GM12875 (cell line): ENCODE results near the gene SMOC2.

Experiments
- H3K4me3 ChIP-seq: one replicate; pipeline ENCODE4 v1.5.1; 2011; ENCODE audit warnings: low read depth, low read length, control low read depth
- TF ChIP-seq, protein P1 (sequence below): IDR thresholded peaks from 2 replicates; pipeline ENCODE4 v1.5.1; 2011; ENCODE audit warnings: low read depth, mild to moderate bottlenecking, control low read depth, inconsistent platforms, low read length, moderate library complexity, borderline replicate concordance; ENCODE audit not compliant: insufficient read depth

SMOC2 gene

DNA sequence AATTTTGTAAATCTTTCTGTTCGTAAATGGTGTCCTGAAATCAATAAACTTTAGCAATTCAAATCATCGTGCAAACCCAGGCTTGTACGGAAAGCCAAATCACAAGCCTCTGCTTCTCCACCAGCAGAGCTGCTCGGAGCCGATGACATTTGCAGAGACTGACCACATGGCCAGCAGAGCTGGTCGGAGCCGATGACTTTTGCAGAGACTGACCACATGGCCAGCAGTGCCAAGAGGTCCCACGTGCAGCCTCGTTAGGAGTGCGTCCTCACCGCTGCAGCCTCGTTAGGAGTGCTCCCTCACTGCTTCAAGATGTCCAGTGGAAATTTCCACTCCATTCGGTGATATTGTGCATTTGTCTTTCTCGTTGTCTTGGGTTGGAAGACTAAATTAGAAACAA, 28.5 kb downstream of the SMOC2 start:
- H3K4me3 ChIP-seq = no peak overlapping the region
- TF ChIP-seq, protein P1, sequence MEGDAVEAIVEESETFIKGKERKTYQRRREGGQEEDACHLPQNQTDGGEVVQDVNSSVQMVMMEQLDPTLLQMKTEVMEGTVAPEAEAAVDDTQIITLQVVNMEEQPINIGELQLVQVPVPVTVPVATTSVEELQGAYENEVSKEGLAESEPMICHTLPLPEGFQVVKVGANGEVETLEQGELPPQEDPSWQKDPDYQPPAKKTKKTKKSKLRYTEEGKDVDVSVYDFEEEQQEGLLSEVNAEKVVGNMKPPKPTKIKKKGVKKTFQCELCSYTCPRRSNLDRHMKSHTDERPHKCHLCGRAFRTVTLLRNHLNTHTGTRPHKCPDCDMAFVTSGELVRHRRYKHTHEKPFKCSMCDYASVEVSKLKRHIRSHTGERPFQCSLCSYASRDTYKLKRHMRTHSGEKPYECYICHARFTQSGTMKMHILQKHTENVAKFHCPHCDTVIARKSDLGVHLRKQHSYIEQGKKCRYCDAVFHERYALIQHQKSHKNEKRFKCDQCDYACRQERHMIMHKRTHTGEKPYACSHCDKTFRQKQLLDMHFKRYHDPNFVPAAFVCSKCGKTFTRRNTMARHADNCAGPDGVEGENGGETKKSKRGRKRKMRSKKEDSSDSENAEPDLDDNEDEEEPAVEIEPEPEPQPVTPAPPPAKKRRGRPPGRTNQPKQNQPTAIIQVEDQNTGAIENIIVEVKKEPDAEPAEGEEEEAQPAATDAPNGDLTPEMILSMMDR = no peak

DNA sequence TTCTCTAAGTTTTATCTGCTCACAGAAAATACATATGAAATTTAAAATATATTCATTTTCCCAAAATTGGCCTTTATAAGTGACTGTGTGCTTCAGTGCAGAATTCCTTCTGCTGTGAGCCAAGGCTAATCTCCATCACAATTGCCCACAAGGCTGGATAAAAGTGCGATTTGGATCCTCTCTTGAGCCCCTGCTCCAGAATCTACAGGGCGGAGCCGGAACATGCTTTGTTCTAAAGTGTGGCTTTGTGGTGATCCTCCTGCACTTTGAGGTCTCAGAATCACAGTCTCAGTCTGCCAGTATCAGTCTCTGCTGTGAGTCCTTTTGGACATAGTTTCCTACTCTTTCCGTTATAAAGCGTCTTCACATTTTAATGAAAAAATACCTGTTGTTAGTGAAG, 28.9 kb downstream of the SMOC2 start:
- H3K4me3 ChIP-seq = no peak overlapping the region
- TF ChIP-seq, protein P1 = no peak

DNA sequence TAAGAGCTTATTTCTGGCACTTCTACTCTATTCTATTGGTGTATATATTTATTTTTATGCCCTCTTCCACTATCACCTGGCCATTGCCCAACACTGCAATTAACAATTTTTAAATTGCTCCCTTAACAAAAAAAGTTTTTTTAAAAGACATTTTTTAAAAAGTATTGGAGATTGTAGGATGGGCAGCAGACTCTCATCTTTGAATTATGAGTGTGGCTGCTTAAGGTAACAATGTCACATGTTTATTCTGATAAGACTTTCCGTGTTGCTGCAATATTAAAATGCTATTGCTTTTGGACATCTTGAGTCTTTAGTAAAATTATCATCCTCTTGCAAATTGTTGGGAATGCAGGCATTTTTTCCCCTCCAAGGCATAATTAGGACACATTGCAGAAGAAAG, 31.4 kb downstream of the SMOC2 start:
- TF ChIP-seq, protein P1 = no peak
- H3K4me3 ChIP-seq = no peak overlapping the region

DNA sequence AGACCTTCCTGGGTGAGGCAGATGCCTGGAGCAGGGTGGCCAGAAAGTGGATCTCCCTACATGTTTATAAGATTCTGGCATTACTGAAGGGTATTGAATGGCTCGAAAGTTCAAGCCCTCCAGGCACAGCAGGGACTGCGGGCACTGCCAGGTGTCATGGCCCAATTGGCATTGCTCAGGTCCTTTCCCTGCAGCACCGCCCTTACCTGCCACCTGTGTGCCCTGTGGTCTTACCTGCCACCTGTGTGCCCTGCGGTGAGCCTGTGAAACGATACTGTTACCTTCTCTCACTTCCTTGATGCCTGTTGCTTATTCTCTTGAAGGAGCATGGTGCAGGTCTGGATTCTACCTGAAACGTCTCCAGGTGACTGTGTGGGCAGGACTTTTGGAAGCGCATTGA, 32.2 kb downstream of the SMOC2 start:
- H3K4me3 ChIP-seq = no peak overlapping the region
- TF ChIP-seq, protein P1 = no peak

DNA sequence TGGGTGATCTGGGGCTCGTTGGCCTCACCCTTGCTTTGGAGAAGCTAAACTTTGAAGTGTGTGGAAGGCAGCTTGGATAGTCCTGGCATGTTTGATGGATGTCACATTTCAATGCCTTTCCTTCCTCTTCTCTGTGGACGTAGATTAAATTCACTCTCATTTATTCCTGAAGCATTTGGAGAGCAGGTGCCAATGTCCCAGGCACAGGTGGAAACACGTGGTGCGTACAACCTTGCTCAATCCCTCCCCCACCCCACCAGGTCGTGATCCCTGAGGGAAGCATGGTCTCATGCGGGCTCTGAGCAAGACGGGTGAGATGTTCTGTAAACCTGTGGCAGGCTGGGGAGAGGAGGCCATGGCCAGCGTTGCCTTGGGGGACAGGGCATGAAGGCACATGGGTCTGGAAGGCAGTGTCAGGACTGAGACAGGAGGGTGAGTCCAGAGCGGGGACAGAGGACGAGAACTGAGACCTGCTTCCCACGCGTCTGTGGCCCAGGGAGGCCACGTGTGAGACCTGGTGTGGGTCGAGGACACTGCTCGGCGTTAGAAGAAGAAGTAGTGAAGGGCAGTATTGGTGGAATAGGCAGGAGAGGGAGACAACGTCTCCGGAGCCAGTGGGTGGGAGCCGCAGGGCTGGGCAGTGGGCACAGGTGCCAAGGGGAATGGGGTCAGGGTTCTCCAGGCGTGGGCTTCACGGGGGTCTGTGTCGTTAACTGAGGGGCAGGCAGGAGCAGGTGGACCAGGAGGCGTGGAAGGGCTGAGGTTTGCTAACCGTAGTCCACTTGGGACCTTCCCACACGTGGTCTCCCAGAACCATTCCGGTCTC, 34.4 kb downstream of the SMOC2 start:
- H3K4me3 ChIP-seq = no peak overlapping the region
- TF ChIP-seq, protein P1 = no peak

DNA sequence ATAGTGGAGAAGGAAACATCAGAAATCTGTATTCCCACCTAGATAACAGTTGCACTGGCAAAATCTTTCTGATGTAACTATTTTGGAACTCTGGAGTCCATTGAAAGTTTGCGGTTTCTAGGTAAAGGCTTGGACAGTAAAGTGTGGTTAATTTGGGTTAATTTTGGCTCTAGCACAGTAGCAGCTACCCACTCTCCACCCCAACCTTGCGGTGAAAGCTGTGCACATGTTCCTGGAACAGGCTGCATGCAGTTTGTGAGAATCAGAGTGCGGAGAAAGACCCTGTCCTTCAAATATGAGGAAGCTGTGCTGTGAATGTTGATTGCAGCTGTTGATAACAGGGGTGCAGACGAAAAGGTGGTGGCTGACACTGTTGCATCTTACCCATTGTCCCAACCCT, 38.4 kb downstream of the SMOC2 start:
- TF ChIP-seq, protein P1 = no peak
- no peak overlapping the region for H3K4me3 ChIP-seq

DNA sequence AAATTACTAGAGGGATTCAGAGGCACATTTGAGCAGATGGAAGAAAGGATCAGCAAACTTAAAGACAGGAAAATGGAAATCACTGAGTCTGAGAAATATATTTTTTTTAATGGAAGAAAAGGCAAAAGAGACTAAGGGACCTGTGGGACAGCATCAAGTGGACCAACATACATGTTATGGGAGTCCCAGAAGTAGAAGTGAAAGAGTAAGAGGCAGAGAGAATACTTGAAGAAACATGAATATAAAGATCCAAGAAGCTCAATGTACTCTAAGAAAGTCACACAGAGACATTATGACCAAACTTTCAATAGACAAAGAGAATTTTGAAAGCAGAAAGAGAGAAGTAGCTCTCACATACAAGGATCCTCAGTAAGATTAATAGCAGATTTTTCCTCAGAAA, 39.5 kb downstream of the SMOC2 start:
- no peak overlapping the region for H3K4me3 ChIP-seq
- TF ChIP-seq, protein P1 = no peak
